HL-60 (cell line): ENCODE measurements around the gene SH2B2.

Experiments used
- GABPA ChIP-seq: IDR thresholded peaks from 2 replicates; pipeline ENCODE4 v1.6.1; 2012; ENCODE audit warnings: low read depth
- POLR2AphosphoS5 ChIP-seq: IDR thresholded peaks from 2 replicates; pipeline ENCODE4 v1.6.1; 2012; ENCODE audit warnings: low read depth
- SPI1 ChIP-seq: IDR thresholded peaks from 2 replicates; pipeline ENCODE4 v1.6.1; 2012; ENCODE audit warnings: low read depth, mild to moderate bottlenecking, borderline replicate concordance
- TF ChIP-seq, protein P1 (sequence below): IDR thresholded peaks from one replicate; pipeline ENCODE4 v1.5.1; 2011; ENCODE audit warnings: low read length, control low read depth, inconsistent platforms; ENCODE audit not compliant: insufficient read depth
- TF ChIP-seq, protein P2 (sequence below): IDR thresholded peaks from 2 replicates; pipeline ENCODE4 v1.6.1; 2012; ENCODE audit warnings: low read depth; ENCODE audit not compliant: insufficient replicate concordance

GRCh38 chr7:102317231-102318059 lies 30.8 kb downstream of the SH2B2 start:
- TF ChIP-seq, protein P1, sequence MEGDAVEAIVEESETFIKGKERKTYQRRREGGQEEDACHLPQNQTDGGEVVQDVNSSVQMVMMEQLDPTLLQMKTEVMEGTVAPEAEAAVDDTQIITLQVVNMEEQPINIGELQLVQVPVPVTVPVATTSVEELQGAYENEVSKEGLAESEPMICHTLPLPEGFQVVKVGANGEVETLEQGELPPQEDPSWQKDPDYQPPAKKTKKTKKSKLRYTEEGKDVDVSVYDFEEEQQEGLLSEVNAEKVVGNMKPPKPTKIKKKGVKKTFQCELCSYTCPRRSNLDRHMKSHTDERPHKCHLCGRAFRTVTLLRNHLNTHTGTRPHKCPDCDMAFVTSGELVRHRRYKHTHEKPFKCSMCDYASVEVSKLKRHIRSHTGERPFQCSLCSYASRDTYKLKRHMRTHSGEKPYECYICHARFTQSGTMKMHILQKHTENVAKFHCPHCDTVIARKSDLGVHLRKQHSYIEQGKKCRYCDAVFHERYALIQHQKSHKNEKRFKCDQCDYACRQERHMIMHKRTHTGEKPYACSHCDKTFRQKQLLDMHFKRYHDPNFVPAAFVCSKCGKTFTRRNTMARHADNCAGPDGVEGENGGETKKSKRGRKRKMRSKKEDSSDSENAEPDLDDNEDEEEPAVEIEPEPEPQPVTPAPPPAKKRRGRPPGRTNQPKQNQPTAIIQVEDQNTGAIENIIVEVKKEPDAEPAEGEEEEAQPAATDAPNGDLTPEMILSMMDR: no peak
- TF ChIP-seq POLR2AphosphoS5 (no peak), GABPA (no peak), SPI1 (no peak)
- TF ChIP-seq, protein P2, sequence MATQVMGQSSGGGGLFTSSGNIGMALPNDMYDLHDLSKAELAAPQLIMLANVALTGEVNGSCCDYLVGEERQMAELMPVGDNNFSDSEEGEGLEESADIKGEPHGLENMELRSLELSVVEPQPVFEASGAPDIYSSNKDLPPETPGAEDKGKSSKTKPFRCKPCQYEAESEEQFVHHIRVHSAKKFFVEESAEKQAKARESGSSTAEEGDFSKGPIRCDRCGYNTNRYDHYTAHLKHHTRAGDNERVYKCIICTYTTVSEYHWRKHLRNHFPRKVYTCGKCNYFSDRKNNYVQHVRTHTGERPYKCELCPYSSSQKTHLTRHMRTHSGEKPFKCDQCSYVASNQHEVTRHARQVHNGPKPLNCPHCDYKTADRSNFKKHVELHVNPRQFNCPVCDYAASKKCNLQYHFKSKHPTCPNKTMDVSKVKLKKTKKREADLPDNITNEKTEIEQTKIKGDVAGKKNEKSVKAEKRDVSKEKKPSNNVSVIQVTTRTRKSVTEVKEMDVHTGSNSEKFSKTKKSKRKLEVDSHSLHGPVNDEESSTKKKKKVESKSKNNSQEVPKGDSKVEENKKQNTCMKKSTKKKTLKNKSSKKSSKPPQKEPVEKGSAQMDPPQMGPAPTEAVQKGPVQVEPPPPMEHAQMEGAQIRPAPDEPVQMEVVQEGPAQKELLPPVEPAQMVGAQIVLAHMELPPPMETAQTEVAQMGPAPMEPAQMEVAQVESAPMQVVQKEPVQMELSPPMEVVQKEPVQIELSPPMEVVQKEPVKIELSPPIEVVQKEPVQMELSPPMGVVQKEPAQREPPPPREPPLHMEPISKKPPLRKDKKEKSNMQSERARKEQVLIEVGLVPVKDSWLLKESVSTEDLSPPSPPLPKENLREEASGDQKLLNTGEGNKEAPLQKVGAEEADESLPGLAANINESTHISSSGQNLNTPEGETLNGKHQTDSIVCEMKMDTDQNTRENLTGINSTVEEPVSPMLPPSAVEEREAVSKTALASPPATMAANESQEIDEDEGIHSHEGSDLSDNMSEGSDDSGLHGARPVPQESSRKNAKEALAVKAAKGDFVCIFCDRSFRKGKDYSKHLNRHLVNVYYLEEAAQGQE: no peak
